Measurements from ENCODE around the gene ZNF225.
"Not testable (repeated sequence)": the region's sequence is repeated elsewhere in the genome, so short reads cannot be mapped to it uniquely, and the experiment has no call there.

ZNF225 gene

GRCh38 chr19:44164673-44165512, 51.7 kb downstream of the ZNF225 start, which contains the start of gene ZNF226:
Gene ZNF226, plus strand, starts transcription at chr19:44165100. Its CDS starts 4,981 bp downstream, at chr19:44170081.
- H3K4me3 Mint-ChIP-seq, result peak within 1 kb of the TSS; percentile 95 to 99 (median 97)
- peaks cover 48% of the 10 kb centered on the region for H3K36me3 Mint-ChIP-seq (ENCODE audit: low read depth)
- no peaks in the 10 kb centered on the region for H3K27me3 Mint-ChIP-seq (ENCODE audit: low read depth)
- no peak for TF ChIP-seq CTCF (IDR thresholded peaks at IDR 0.05; ENCODE audit: unreplicated experiment in 3 of 3)
- peak within 1 kb of the TSS; percentile 98 to 99 (median 99) for H3K27ac Mint-ChIP-seq
- peaks cover 20% of the 10 kb centered on the region for H3K4me1 Mint-ChIP-seq
- peaks cover 55% of the 10 kb centered on the region for H3K9me3 Mint-ChIP-seq

- Mint-ChIP-seq H3K36me3 (ENCODE audit: low read depth) (peaks cover 91% of the 10 kb centered on the region), H3K4me1 (peaks cover 17% of the 10 kb centered on the region), H3K9me3 (peaks cover 60% of the 10 kb centered on the region)
- H3K27ac Mint-ChIP-seq; H3K27me3 Mint-ChIP-seq (ENCODE audit: low read depth); H3K4me3 Mint-ChIP-seq: not testable (repeated sequence)
Observed at GRCh38 chr19:44170660-44171059, 57.5 kb downstream of the ZNF225 start.

- no peak for TF ChIP-seq CTCF (IDR thresholded peaks at IDR 0.05; ENCODE audit: unreplicated experiment in 3 of 3)
- H3K4me1 Mint-ChIP-seq, result no peaks in the 10 kb centered on the region
- H3K27me3 Mint-ChIP-seq (ENCODE audit: low read depth), result no peaks in the 10 kb centered on the region
- H3K9me3 Mint-ChIP-seq, result peaks cover 75% of the 10 kb centered on the region
- H3K4me3 Mint-ChIP-seq, result no peak overlapping the region
- peaks cover 78% of the 10 kb centered on the region for H3K36me3 Mint-ChIP-seq (ENCODE audit: low read depth)
- H3K27ac Mint-ChIP-seq, result no peak overlapping the region
Observed at GRCh38 chr19:44176590-44176989, 63.4 kb downstream of the ZNF225 start.

- no peaks in the 10 kb centered on the region for H3K4me1 Mint-ChIP-seq
- no peak for TF ChIP-seq CTCF (IDR thresholded peaks at IDR 0.05; ENCODE audit: unreplicated experiment in 3 of 3)
- peaks cover 61% of the 10 kb centered on the region for H3K9me3 Mint-ChIP-seq
- no peak overlapping the region for H3K4me3 Mint-ChIP-seq
- H3K27ac Mint-ChIP-seq, result no peak overlapping the region
- no peaks in the 10 kb centered on the region for H3K27me3 Mint-ChIP-seq (ENCODE audit: low read depth)
- H3K36me3 Mint-ChIP-seq (ENCODE audit: low read depth), result peaks cover 38% of the 10 kb centered on the region
Observed at GRCh38 chr19:44180968-44181367, 67.8 kb downstream of the ZNF225 start.

- Mint-ChIP-seq H3K4me3 (no peak overlapping the region), H3K4me1 (no peaks in the 10 kb centered on the region), H3K36me3 (ENCODE audit: low read depth) (peaks cover 27% of the 10 kb centered on the region), H3K27me3 (ENCODE audit: low read depth) (no peaks in the 10 kb centered on the region), H3K9me3 (peaks cover 50% of the 10 kb centered on the region), H3K27ac (no peak overlapping the region)
- TF ChIP-seq CTCF (IDR thresholded peaks at IDR 0.05; ENCODE audit: unreplicated experiment in 3 of 3), result no peak
Observed at GRCh38 chr19:44182145-44182544, 68.9 kb downstream of the ZNF225 start.

All from nephron (organoid).